ENCODE measurements around the gene HHAT.

Gene HHAT

DNA sequence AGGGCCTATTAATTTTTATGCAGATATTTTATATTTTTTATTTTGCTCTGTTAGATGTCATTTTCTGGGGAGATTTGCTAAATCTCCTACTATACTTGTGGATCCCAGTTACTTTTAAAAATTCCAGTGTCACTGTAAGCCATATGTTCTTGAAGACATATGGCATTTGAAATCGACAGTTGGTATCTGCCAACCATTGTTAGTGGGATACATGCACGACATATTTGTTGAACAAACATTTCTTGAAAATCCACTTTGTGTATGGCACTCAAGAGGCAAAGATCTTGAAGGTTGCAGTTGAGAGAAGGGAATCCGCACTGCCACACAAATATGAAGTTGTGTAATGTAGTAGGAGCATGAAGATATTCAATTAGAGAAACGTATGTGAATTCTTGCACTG lies 287.7 kb downstream of the HHAT start:
- no peak for DNase-seq

DNA sequence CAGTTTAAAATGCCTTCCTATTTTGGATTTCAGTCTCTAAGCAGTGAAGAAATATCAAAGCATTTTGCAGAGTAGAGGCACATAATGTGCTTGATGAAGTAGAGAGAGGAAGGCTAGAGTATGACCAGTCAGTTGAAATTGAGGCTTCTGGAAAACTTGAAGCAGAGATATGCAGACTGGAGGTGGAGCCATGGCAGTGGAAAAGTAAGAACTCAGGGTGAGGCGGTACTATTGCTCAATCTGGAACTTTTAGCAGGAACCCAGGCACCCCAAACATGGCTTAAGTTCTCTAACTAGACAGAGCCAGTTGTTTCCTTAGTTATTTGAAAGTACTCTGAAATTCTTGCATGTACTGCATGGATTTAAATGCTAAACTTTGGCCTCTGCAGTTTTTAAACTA lies 288.6 kb downstream of the HHAT start:
- DNase-seq: no peak

DNA sequence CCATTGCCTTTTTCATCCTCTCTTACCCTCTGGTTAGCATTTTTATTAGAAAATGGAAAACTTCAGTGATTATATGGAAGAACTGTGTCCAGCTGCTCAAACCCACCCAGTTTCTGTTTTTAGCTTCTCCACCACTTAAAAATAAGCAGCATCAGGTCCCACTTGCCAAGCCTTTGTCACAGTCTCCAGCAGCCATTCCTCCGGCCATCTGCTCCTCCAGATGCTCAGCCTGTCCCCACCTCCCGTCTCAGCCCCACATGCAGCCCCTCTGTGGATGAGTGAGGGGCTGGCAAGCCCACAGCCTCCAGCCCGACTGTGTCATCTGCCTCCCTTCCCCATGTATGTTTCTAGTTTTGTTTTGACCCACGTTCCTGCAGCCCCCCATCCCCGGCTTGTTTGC lies 289.7 kb downstream of the HHAT start:
- DNase-seq: no peak

GRCh38 chr1:210620867-210621488 lies 292.3 kb downstream of the HHAT start:
- no peak for DNase-seq

DNA sequence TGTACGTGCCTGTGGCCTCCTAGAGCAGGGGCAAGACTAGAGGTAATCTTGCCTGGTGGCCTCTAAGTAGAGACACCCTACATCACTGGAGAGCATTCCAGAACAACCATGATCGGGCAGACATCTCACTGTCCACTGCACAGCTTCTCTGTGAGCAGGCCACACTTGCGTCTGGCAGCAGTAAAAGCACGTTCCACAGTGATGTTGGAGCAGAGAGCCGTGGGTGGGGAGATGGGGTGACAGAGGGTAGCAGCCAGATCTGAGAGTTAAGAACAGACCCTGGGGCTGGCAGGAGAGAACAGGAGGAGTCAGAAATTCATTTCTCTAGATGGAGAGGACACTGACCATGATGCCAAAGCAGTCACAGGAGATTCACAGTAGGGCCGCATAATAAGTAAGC lies 293.0 kb downstream of the HHAT start:
- no peak for DNase-seq

DNA sequence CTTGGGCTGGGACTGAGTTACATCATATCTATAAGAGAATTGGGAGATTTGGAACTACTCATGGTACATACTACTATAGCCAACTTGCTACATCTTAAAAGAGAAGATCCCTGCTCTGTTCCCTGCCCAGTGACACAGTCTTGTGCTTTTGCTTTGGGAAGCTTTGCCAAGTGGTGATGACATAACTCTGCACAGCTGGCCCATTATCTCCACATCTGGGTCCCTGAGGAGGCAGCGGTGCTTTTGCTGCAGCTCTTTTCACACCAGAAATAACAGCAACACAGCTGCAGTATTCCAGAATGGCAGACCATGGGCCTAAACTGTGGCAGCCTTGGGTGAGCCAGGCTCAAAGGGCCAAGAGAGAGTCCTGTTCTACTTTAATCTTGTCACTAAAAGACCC lies 296.0 kb downstream of the HHAT start:
- no peak for DNase-seq

GRCh38 chr1:210625715-210626114 lies 297.0 kb downstream of the HHAT start:
- DNase-seq: no peak

- no peak for DNase-seq
Observed at GRCh38 chr1:210626341-210626740, 297.6 kb downstream of the HHAT start.

DNA sequence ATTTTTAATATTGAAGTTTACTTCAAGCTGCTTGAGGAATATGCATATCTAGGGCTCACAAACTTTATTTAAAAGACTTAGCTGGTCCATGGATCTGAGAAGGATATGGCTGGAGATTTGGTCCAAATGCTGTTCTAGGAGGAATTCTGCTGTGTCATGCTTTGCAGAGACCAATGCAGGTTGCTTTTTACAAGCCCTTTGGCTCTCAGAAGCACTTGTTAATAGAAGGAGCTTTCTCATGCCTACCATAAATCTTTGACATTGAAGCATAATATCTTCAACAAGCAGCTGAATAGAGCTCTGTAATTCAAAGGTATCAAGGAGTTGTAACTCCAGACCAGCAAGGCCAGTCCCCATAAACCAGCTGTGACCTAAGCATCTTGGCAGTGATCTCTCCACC lies 299.1 kb downstream of the HHAT start:
- no peak for DNase-seq

GRCh38 chr1:210629276-210629675 lies 300.6 kb downstream of the HHAT start:
- DNase-seq: no peak

GRCh38 chr1:210631399-210631798 lies 302.7 kb downstream of the HHAT start:
- no peak for DNase-seq

DNA sequence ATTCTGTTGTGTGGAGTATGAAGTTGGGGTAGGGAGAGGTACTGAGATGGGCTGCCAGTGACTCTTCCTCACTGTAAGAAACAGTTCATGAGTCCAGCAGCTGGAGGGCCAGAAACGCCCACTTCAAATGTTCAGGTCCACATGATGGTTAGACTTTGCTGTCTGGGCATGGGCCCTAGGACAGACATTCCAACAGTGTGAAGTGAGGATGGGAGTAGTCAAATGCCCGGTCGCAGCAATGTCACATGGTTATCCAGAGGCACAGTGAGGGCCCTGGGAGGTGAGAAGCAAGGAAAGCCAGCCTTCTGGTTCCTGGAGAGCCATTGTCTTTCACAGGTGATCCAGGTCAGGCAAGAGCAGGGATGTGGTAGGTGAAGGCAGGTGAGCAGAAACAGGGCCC lies 304.4 kb downstream of the HHAT start:
- no peak for DNase-seq

- no peak for DNase-seq
Observed at GRCh38 chr1:210633636-210634035, 304.9 kb downstream of the HHAT start.

DNA sequence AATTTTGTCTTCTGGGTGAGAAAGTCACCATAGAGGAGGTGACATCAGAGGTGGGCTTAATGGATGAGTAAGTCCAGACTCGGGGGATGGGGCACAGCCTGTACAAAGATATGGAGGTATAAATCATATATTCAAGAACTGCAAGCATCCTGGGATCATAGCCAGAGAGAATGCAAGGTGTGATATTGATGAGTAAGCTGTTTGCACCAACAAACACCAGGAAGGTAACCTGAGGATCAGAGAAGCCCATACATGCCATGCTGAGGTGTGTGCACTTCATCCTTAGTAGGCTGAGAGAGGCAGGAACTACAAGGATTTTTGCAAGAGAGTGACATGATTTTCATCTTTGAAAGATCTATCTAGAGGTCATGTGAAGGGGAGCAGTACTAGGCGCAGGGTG lies 306.4 kb downstream of the HHAT start:
- DNase-seq: no peak

DNA sequence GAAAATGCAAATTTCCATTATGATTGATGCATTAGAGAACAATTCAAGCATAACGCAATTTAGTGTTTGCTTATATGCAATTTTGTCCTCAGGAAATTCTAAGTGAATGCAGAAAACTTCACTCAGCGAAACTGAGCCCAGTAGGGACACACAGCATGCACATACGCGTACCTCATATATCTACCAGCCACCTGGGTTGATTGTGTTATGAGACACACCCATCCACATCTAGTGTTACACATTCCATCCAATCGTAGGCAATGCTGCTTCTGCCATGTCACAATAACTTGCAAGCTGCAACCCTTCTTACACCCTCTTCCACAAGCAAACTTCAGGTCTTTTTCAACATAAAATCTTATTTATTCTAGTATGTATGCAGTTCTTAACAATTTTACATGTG lies 312.9 kb downstream of the HHAT start:
- DNase-seq: no peak

DNA sequence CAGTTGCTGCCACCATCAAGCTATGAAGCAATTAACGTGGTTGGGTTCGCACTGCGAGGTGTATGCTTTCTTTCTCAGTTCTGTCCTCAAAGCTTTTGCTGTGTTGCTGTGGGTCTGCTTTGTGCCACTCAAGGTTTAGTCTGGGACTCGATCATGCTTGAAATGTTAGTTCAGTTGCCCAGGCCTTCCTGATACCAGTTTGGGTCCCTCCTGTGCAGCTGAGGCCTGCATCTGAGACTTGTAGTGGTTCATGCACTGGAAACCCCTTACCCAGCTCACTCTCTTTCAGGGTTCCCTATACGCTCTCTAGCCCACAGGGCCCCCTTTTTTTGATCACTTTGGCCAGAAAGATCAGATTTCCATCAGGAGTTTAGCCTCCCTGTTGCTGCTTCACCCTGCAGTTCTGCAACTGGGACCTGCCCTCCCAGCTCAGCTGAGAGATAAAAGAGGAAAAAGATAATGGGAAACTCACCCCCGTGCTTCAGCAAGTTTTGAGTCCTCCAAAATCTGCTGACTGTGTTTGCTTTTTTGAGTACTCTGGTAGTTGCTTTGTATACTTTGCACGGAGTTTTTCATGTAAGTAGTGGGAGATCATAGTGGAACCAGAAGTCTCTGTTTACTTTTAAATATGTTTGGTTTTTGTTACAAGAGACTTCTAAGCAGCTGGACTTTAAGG lies 317.0 kb downstream of the HHAT start:
- no peak for DNase-seq

DNA sequence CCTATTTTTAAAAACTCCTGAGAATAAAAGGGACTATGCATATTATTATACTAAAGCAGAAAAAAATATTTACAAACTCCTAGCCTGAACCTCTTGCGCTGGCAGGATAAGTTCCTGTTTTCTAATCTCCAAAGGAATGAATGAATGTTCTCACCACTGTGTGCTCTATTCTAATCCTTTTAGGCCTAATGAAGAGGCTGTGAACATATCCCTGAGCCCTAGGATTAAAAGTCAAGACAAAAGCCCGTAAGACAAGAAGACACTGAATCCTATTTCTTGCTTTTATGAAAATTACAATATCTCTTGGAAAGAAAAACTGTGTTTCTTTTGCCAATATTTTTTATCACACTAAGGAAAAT lies 317.5 kb downstream of the HHAT start:
- no peak for DNase-seq

DNA sequence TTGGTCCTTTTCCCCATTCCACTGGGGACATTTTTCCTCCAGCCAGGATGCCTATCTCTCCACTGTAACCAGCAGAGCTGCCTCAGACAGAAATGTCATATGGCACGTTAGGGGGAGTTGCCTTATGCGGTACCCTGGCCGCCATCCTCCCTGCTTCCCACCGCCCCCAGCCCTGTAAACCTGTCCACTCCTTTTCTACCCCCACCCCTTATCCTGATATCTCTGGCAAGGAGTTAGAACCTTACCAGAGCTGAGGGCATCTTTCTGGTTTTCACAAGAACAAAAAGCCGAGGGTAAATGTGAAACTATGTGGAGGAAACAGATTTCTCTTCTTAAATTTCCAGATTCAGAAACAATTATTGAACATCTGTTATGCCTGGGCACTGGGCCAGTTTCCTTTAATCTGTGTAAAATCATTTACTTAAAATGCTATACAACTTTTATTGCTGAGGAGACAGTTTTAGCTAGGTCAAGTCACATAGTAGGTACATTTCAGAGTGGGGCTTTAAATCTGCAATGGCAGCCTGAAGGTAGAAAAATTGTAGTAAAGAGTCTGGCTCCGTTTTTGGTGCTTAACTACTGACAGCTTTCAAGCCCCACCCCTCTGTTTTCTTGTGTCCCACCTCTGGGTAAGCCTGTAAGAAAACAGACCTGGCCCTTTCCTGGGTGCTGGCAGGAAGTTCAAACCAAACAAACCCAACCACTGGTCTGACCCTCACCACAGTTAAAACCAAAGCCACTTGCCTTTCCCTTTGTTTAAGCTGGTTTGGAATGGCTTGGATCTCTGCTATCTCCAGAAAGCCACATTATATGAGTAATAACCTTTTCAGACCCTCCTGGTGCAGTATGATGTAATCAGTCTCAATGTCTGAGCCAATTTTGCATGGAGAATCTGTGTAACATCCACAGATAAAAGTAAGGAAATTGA lies 319.0 kb downstream of the HHAT start:
- no peak for DNase-seq

DNA sequence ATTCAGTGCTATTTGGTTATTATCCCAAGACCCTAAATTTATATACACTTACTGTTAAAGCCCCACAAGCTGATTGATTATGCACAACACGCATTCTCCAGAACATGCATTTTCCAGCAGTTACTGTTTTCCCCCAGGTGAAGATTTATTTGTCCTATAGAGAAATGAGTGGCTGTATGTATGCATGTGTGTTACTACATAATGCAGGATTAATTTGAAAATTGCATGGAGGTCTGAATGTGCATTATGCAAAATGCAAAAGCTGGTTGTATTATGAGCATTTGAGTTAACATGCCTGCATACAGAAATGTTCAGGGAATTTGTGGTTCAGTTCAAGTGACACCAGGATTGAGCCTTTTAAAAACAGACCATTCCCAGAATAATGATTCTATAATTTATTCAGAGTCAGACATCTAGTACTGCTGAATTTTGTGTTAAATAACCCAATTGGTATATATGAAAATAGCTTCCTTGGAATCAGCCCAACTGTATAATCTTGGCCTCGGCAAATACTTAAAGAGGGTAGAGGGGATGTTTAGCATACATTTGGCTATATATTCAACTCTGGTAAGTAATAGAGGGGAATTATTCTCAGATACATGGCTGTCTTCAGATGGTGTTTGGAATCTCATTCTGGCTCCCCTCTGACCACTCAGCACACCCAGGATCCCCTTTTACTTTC lies 320.0 kb downstream of the HHAT start:
- DNase-seq: no peak

DNA sequence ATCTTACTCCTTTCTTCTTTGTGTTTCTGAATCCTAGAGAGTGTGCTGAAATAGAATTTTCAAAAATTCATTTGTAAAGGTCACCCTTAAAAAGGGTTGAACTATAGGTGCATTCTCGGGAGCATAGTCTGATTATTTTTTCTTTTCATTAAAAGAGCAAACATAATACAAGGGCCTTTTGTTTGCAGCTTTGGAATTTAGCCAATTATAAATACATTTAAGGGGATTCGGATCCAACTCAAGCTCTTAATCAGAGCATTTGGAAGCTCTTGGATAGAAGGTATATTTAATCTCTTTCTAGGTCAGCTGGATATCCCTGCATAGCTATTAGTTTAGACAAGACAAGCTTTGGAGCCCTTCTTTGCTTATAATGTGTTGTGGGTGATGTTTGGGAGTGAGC lies 321.7 kb downstream of the HHAT start:
- no peak for DNase-seq

GRCh38 chr1:210652329-210652954 lies 323.7 kb downstream of the HHAT start:
- no peak for DNase-seq

GRCh38 chr1:210653771-210654170 lies 325.1 kb downstream of the HHAT start:
- no peak for DNase-seq
